Germinal center (tissue), 1 donor: ENCODE data around the gene MAPK12.
A peak's percentile ranks its signal among the peaks of the same experiment; 100 is the strongest.
"Not testable (repeated sequence)": the region's sequence is repeated elsewhere in the genome, so short reads cannot be mapped to it uniquely, and the experiment has no call there.

Experiments used
- DNase-seq: peaks from one replicate; pipeline ENCODE4 v3.0.0; 2012; ENCODE audit warnings: mixed read lengths, low spot score

MAPK12 gene

GRCh38 chr22:50216055-50216683 is 45.3 kb downstream of the MAPK12 start:
- no peak for DNase-seq

GRCh38 chr22:50215297-50216054 is 46.0 kb downstream of the MAPK12 start:
- no peak for DNase-seq

- DNase-seq, result no peak
Measured at GRCh38 chr22:50213263-50213662, 48.2 kb downstream of the MAPK12 start.

- no peak for DNase-seq
Measured at GRCh38 chr22:50211147-50211546, 50.3 kb downstream of the MAPK12 start.

GRCh38 chr22:50210378-50211139 is 50.9 kb downstream of the MAPK12 start:
- DNase-seq, result no peak

- DNase-seq, result peak; percentile 76
Measured at GRCh38 chr22:50209893-50210292, 51.6 kb downstream of the MAPK12 start.

GRCh38 chr22:50208939-50209892 is 52.3 kb downstream of the MAPK12 start:
- no peak for DNase-seq

- no peak for DNase-seq
Measured at GRCh38 chr22:50208430-50208938, 53.0 kb downstream of the MAPK12 start.

- DNase-seq, result peak; percentile 66
Measured at GRCh38 chr22:50207383-50208140, 53.9 kb downstream of the MAPK12 start.

GRCh38 chr22:50206599-50206998 is 54.9 kb downstream of the MAPK12 start:
- DNase-seq, result no peak

GRCh38 chr22:50205781-50206569 is 55.5 kb downstream of the MAPK12 start:
- no peak for DNase-seq

- DNase-seq, result not testable (repeated sequence)
Measured at GRCh38 chr22:50204998-50205397, 56.5 kb downstream of the MAPK12 start.

GRCh38 chr22:50204571-50204970 is 56.9 kb downstream of the MAPK12 start:
- DNase-seq, result no peak

GRCh38 chr22:50203288-50203687 is 58.2 kb downstream of the MAPK12 start:
- DNase-seq, result no peak
